Bronchial epithelial cell (primary cell): ENCODE data around the gene F2RL2. TPM values are rescaled to one million over a fixed set of nuclear protein-coding genes. Genes with fewer than 3 reads are reported as not detected.

Source experiments
- DNase-seq: peaks from one replicate; pipeline ENCODE4 v3.0.0-alpha.2; 2010; ENCODE audit warnings: low read depth
- FAIRE-seq: peaks from 2 replicates; lab custom pipeline; 2011; peaks lifted over from hg19 to GRCh38; lab: Jason Lieb, UNC
- H3K27me3 ChIP-seq: 2 replicates; pipeline ENCODE4 v1.5.1; 2011; ENCODE audit warnings: low read length; ENCODE audit not compliant: control insufficient read depth, insufficient read depth
- H3K36me3 ChIP-seq: 2 replicates; pipeline ENCODE4 v1.5.1; 2011; ENCODE audit warnings: low read length; ENCODE audit not compliant: control insufficient read depth, insufficient read depth
- H3K4me3 ChIP-seq: 2 replicates; pipeline ENCODE4 v1.5.1; 2011; ENCODE audit warnings: mild to moderate bottlenecking, low read depth, low read length, control low read depth
- CTCF ChIP-seq: IDR thresholded peaks from 2 replicates; pipeline ENCODE4 v1.5.1; 2011; ENCODE audit warnings: mild to moderate bottlenecking, moderate library complexity, low read length, control low read depth, inconsistent platforms; ENCODE audit not compliant: insufficient read depth, severe bottlenecking
- total RNA-seq: library from RNA; depleted of rRNA; stranded (reverse); fragments of >200 nt; gene quantifications from 2 replicates; pipeline ENCODE4 v1.2.1, GENCODE V29; 2014

The F2RL2 gene
- under 0.01 TPM in 1 of 2 replicates, not detected in the other for total RNA-seq

- DNase-seq (peak; percentile 72), FAIRE-seq (peak; percentile 75)
- no peaks in the 10 kb centered on the region for H3K36me3 ChIP-seq
- peaks cover 3% of the 10 kb centered on the region for H3K27me3 ChIP-seq
- H3K4me3 ChIP-seq: no peak within 1 kb of the TSS
- no peak for TF ChIP-seq CTCF
Measured at GRCh38 chr5:76622973-76623596, at the start of gene F2RL2. TSS of gene F2RL2 (minus strand) at chr5:76623403. CDS start at chr5:76623230, 173 bp downstream.

- no peak for TF ChIP-seq CTCF
- no peaks in the 10 kb centered on the region for H3K36me3 ChIP-seq
- H3K4me3 ChIP-seq: no peak overlapping the region
- DNase-seq (no peak), FAIRE-seq (no peak)
- no peaks in the 10 kb centered on the region for H3K27me3 ChIP-seq
Measured at GRCh38 chr5:76672242-76672641, 49.0 kb upstream of the F2RL2 start.

- FAIRE-seq: no peak
- no peak overlapping the region for H3K4me3 ChIP-seq
- no peaks in the 10 kb centered on the region for H3K36me3 ChIP-seq
- no peak for DNase-seq
- H3K27me3 ChIP-seq: no peaks in the 10 kb centered on the region
- no peak for TF ChIP-seq CTCF
Measured at GRCh38 chr5:76670508-76670907, 47.3 kb upstream of the F2RL2 start.

GRCh38 chr5:76669245-76669644 lies 46.0 kb upstream of the F2RL2 start:
- no peak for TF ChIP-seq CTCF
- H3K4me3 ChIP-seq: no peak overlapping the region
- no peak for DNase-seq
- no peaks in the 10 kb centered on the region for H3K36me3 ChIP-seq
- no peak for FAIRE-seq
- no peaks in the 10 kb centered on the region for H3K27me3 ChIP-seq

- Histone ChIP-seq H3K36me3 (no peaks in the 10 kb centered on the region), H3K27me3 (no peaks in the 10 kb centered on the region), H3K4me3 (no peak overlapping the region)
- DNase-seq (no peak), FAIRE-seq (no peak)
- TF ChIP-seq CTCF: no peak
Measured at GRCh38 chr5:76667495-76667894, 44.3 kb upstream of the F2RL2 start.

GRCh38 chr5:76664079-76664478 lies 40.9 kb upstream of the F2RL2 start:
- DNase-seq (no peak), FAIRE-seq (no peak)
- Histone ChIP-seq H3K36me3 (no peaks in the 10 kb centered on the region), H3K27me3 (peaks cover 2% of the 10 kb centered on the region), H3K4me3 (no peak overlapping the region)
- no peak for TF ChIP-seq CTCF
